K562 (cell line): Measurements from ENCODE around the gene GRHPR. TPM values are rescaled to one million over a fixed set of nuclear protein-coding genes. Genes with fewer than 3 reads are reported as not detected.
A peak's percentile ranks its signal among the peaks of the same experiment; 100 is the strongest.

ENCODE experiments used
- ATAC-seq: fragments of 200-7000 bp; cut with Tn5 transposase; 3 replicates; pipeline ENCODE4 v1.9.1; 2020; ENCODE audit warnings: moderate library complexity
- BruUV-seq: library from RNA; stranded (reverse); fragments of 400-500 nt; replicated peaks from 2 replicates; lab custom pipeline; 2021; lab: Mats Ljungman, UMichigan
- CTCF ChIA-PET: fragments of 300-600 bp; formaldehyde crosslinking; extraction: SDS; loops from one replicate; lab custom pipeline; 2021; ENCODE audit warnings: low intra/inter-chr PET ratio; lab: Yijun Ruan, JAX
- POLR2A ChIA-PET: fragments of 300-600, 350-650 bp; sonication (Branson Sonifier 250); formaldehyde crosslinking; extraction: SDS; loops from one replicate; lab custom pipeline; 2021; ENCODE audit warnings: antibody characterized with exemption, inconsistent platforms; lab: Yijun Ruan, JAX
- DNase-seq, 4 experiments: peaks; one replicate each; pipeline versions ENCODE4 v3.0.0 to v3.0.0-alpha.2; 2011 to 2018; ENCODE audit warnings: low spot score in 3 of 4, mixed read lengths in 3 of 4; ENCODE audit errors: extremely low read depth in 1 of 4
- FAIRE-seq: peaks from 2 replicates; lab custom pipeline; 2011; peaks lifted over from hg19 to GRCh38; lab: Jason Lieb, UNC
- H2AFZ ChIP-seq: 2 replicates; pipeline ENCODE4 v1.6.0; 2011; ENCODE audit warnings: low read depth, low read length, control low read depth, inconsistent platforms
- H3K27ac ChIP-seq: fragments of 200-600 bp; 3 replicates; pipeline ENCODE4 v1.8.0; 2011; ENCODE audit warnings: low read depth, mild to moderate bottlenecking, control low read depth, inconsistent platforms, low read length, moderate library complexity, mixed read lengths; ENCODE audit errors: extremely low read depth
- H3K27me3 ChIP-seq, 2 experiments: fragments of 300-600 bp in 1 of 2; 2 replicates in 1 of 2; 3 replicates in 1 of 2; pipeline versions ENCODE4 v1.6.0 to v1.8.0; 2011; ENCODE audit warnings: inconsistent platforms in 2 of 2, low read length in 2 of 2, mild to moderate bottlenecking in 1 of 2, mixed read lengths in 1 of 2, moderate library complexity in 1 of 2; ENCODE audit not compliant: control insufficient read depth in 2 of 2, insufficient read depth in 2 of 2
- H3K36me3 ChIP-seq: fragments of 300-600 bp; 3 replicates; pipeline ENCODE4 v1.8.0; 2011; ENCODE audit warnings: mild to moderate bottlenecking, low read length, inconsistent platforms; ENCODE audit not compliant: control insufficient read depth, insufficient read depth
- H3K4me1 ChIP-seq, 2 experiments: fragments of 200-600 bp in 1 of 2; replicated peaks in 1 of 2; 2 replicates in 1 of 2; 3 replicates in 1 of 2; pipeline versions ENCODE4 v1.5.1 to v1.8.0; 2011; ENCODE audit warnings: inconsistent platforms in 2 of 2, low read length in 2 of 2, mild to moderate bottlenecking in 1 of 2, mixed read lengths in 1 of 2, moderate library complexity in 1 of 2; ENCODE audit not compliant: control insufficient read depth in 2 of 2, insufficient read depth in 2 of 2
- H3K4me2 ChIP-seq: 2 replicates; pipeline ENCODE4 v1.6.1; 2011; ENCODE audit warnings: low read length, control low read depth, inconsistent platforms, mixed read lengths; ENCODE audit not compliant: insufficient read depth
- H3K4me3 ChIP-seq: fragments of 200-600 bp; sonication (generic), shearing (Covaris generic); 2 replicates; pipeline ENCODE4 v1.5.1; 2016; ENCODE audit warnings: control low read depth, inconsistent platforms
- H3K79me2 ChIP-seq: fragments of 200-600 bp; 3 replicates; pipeline ENCODE4 v1.8.0; 2011; ENCODE audit warnings: low read length, inconsistent platforms; ENCODE audit not compliant: control insufficient read depth, insufficient read depth
- H3K9ac ChIP-seq, 2 experiments: 2 replicates each; pipeline versions ENCODE4 v1.6.0 to v1.6.1; 2011; ENCODE audit warnings: low read depth in 2 of 2, low read length in 2 of 2, control low read depth in 1 of 2, inconsistent platforms in 1 of 2, mild to moderate bottlenecking in 1 of 2, mixed read lengths in 1 of 2; ENCODE audit not compliant: insufficient read depth in 1 of 2
- H3K9me1 ChIP-seq: one replicate; pipeline ENCODE4 v1.6.0; 2011; ENCODE audit warnings: inconsistent platforms, mild to moderate bottlenecking, low read length, moderate library complexity; ENCODE audit not compliant: control insufficient read depth, insufficient read depth
- H3K9me3 ChIP-seq: replicated peaks from 2 replicates; pipeline ENCODE4 v1.5.1; 2011; ENCODE audit warnings: low read depth, low read length, inconsistent platforms; ENCODE audit not compliant: control insufficient read depth, insufficient read depth
- H4K20me1 ChIP-seq: replicated peaks from 2 replicates; pipeline ENCODE4 v1.6.1; 2011; ENCODE audit warnings: low read length, inconsistent platforms, mixed read lengths; ENCODE audit not compliant: control insufficient read depth, insufficient read depth
- BDP1 ChIP-seq: IDR thresholded peaks from 3 replicates; pipeline ENCODE4 v1.6.1; 2011; ENCODE audit not compliant: insufficient read length, insufficient read depth
- BHLHE40 ChIP-seq: IDR thresholded peaks from 2 replicates; pipeline ENCODE4 v1.6.1; 2011; ENCODE audit warnings: low read length, improper control_type of control experiment
- ESRRB ChIP-seq: fragments of 250-450 bp; sonication (Bioruptor Pico); IDR thresholded peaks from 2 replicates; pipeline ENCODE4 v1.5.0; 2020; ENCODE audit warnings: mild to moderate bottlenecking, moderate library complexity, borderline replicate concordance
- MYNN ChIP-seq, 2 experiments: sonication (generic); formaldehyde crosslinking in 1 of 2; IDR thresholded peaks; 2 replicates each; pipeline versions ENCODE4 v1.5.0 to v1.6.1; 2016 to 2020; ENCODE audit warnings: antibody characterized with exemption in 1 of 2, missing genetic modification reagents in 1 of 2
- NFRKB ChIP-seq: fragments of 450-650 bp; IDR thresholded peaks from 2 replicates; pipeline ENCODE4 v1.6.1; 2016; ENCODE audit warnings: low read depth
- NR2F6 ChIP-seq: fragments of 450-650 bp; formaldehyde crosslinking; IDR thresholded peaks from 2 replicates; pipeline ENCODE4 v1.4.0; 2020; ENCODE audit warnings: mild to moderate bottlenecking
- POU5F1 ChIP-seq: fragments of 150-350 bp; IDR thresholded peaks from 2 replicates; pipeline ENCODE4 v1.6.1; 2014; ENCODE audit warnings: borderline replicate concordance, low read length, low read depth, mild to moderate bottlenecking; ENCODE audit not compliant: partially characterized antibody
- RBM14 ChIP-seq: fragments of 200-400 bp; formaldehyde crosslinking; IDR thresholded peaks from 2 replicates; pipeline ENCODE4 v1.6.1; 2018; ENCODE audit warnings: low read depth, mild to moderate bottlenecking, low read length, moderate library complexity, borderline replicate concordance; ENCODE audit not compliant: insufficient read depth
- THRAP3 ChIP-seq: fragments of 450-650 bp; IDR thresholded peaks from 2 replicates; pipeline ENCODE4 v1.6.1; 2016; ENCODE audit warnings: mild to moderate bottlenecking, inconsistent platforms, borderline replicate concordance
- ZBTB7A ChIP-seq: IDR thresholded peaks from 2 replicates; pipeline ENCODE4 v1.6.1; 2011; ENCODE audit warnings: low read depth, mild to moderate bottlenecking, low read length, moderate library complexity, borderline replicate concordance; ENCODE audit not compliant: control insufficient read depth
- ZNF551 ChIP-seq: fragments of 250-450 bp; sonication (Bioruptor Pico); IDR thresholded peaks from 2 replicates; pipeline ENCODE4 v1.5.0; 2021; ENCODE audit warnings: mild to moderate bottlenecking, moderate library complexity
- ZZZ3 ChIP-seq: fragments of 450-650 bp; IDR thresholded peaks from 2 replicates; pipeline ENCODE4 v1.6.1; 2016; ENCODE audit warnings: antibody characterized with exemption, mild to moderate bottlenecking, moderate library complexity
- WGBS: fragments of 100-300 bp; shearing (Covaris generic); methylation state at CpG from one replicate; pipeline ENCODE4 v1.1.6; 2016; ENCODE audit warnings: low coverage, mixed read lengths; ENCODE audit not compliant: insufficient coverage; ENCODE audit errors: missing lambda C conversion rate; 5-methylcytosine and 5-hydroxymethylcytosine counted together
- in situ Hi-C: fragments of 300-500 bp; cut with MboI; formaldehyde crosslinking; loops from 4 replicates; pipeline ENCODE4 v1.15.0; 2018; ENCODE audit warnings: inconsistent platforms, mixed read lengths
- intact Hi-C: fragments of 100-400 bp; cut with micrococcal nuclease; formaldehyde crosslinking; loops from 2 replicates; pipeline ENCODE4 v1.14.2; 2022
- polyA plus RNA-seq, 8 experiments: library from polyadenylated mRNA; depleted of rRNA in 4 of 8; stranded (reverse) in 5 of 8; unstranded in 3 of 8; fragments of >200 nt; fragmentation: Nextera tagmentation in 2 of 8; fragmentation: Illumina TruSeq in 1 of 8; extraction: Ambion mirVana in 2 of 8; extraction: Trizol in 1 of 8; gene quantifications; 2 replicates each; pipeline versions ENCODE4 v1.2.1 to v1.2.3, GENCODE V29; 2011 to 2014; ENCODE audit warnings: inconsistent platforms in 1 of 8, missing spikeins in 1 of 8
- total RNA-seq, 7 experiments: library from RNA; depleted of rRNA in 6 of 7; stranded (reverse); fragments of >200 nt in 6 of 7; fragmentation: Illumina TruSeq in 2 of 7; extraction: Trizol in 2 of 7; gene quantifications; 2 replicates each; pipeline versions ENCODE4 v1.2.1 to v1.2.3, GENCODE V29; 2011 to 2021; ENCODE audit warnings: low replicate concordance in 1 of 7
- TF ChIP-seq, protein P1 (sequence below): fragments of 250-450 bp; sonication (Bioruptor Pico); IDR thresholded peaks from 2 replicates; pipeline ENCODE4 v1.5.1; 2021; ENCODE audit warnings: mild to moderate bottlenecking
- TF ChIP-seq, protein P2 (sequence below): fragments of 450-650 bp; IDR thresholded peaks from 2 replicates; pipeline ENCODE4 v1.6.1; 2018; ENCODE audit not compliant: partially characterized antibody
- TF ChIP-seq, protein P3 (sequence below): sonication (generic); formaldehyde crosslinking; IDR thresholded peaks from 2 replicates; pipeline ENCODE4 v1.8.0; 2022; ENCODE audit warnings: missing genetic modification reagents, mild to moderate bottlenecking, borderline replicate concordance

Gene GRHPR
- total and polyA plus RNA-seq, 9 of the 15 experiments (the other 6 are each of a cell fraction or from before 2014, with no cell fraction given) = 38.9 to 144 (median 120) TPM

DNA sequence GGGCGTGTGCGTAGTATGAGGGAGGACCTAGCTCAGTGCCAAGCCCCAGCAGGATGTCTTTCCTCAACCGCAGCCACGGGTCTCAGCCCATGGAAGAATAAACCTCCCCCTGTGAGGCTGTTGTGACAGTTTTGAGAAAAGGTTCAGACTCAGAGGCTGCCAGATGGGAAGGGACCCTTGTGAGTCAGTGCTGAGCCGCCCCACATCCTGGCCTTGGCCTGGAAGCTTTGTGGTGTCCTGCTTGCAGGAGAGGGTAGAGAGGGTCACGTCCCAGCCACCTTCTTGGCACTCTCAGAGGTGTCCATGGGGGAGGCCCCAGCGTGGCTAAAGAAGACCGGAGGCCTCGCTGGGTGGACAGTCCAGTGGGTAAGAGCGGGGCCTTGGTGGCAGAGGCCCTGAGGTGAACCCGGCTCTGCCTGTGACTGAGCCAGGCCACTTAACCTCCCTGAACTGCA lies 2.8 kb downstream of the GRHPR start:
- BruUV-seq = no TSS peak
- H3K4me2 ChIP-seq = no peak overlapping the region
- ChIA-PET POLR2A (interaction anchor here (0.7 to 2.2 kb wide), 5 partner anchors 11 to 24 kb away, joined by 3 to 9 read pairs (median 3); no protein-coding TSS in a partner anchor), CTCF (no interaction called here)
- H3K36me3 ChIP-seq = peaks cover 68% of the 10 kb centered on the region
- WGBS = 91% methylated on average over 11 of the region's 11 CpGs
- no peaks in the 10 kb centered on the region for H3K27me3 ChIP-seq
- no peaks in the 10 kb centered on the region for H3K9me1 ChIP-seq
- in situ Hi-C loops = no loop called here
- H3K79me2 ChIP-seq = peaks cover 39% of the 10 kb centered on the region
- no peak overlapping the region for H3K27ac ChIP-seq
- peak overlapping the region in 1 of 2 experiments; percentile 97; a peak in 2 of 4 replicates for H3K9ac ChIP-seq
- DNase-seq (no peak), ATAC-seq (no peak), FAIRE-seq (no peak)
- H3K4me1 ChIP-seq = peaks cover 15 to 33% of the 10 kb centered on the region in 2 experiments
- no peaks in the 10 kb centered on the region for H3K9me3 ChIP-seq
- peaks cover 4% of the 10 kb centered on the region for H4K20me1 ChIP-seq
- H2AFZ ChIP-seq = no peak overlapping the region
- intact Hi-C loops = no loop called here
- H3K4me3 ChIP-seq = no peak overlapping the region
- TF ChIP-seq THRAP3 (no peak), ESRRB (no peak), ZBTB7A (no peak), NFRKB (no peak), POU5F1 (no peak), BDP1 (no peak), RBM14 (no peak), ZZZ3 (no peak), NR2F6 (CRISPR knock-in tag) (no peak), ZNF551 (CRISPR knock-in tag) (no peak), MYNN (IDR thresholded peaks at IDR 0.05) (no peak), MYNN (CRISPR knock-in tag; IDR thresholded peaks at IDR 0.05) (no peak), BHLHE40 (no peak)
- TF ChIP-seq, protein P1, sequence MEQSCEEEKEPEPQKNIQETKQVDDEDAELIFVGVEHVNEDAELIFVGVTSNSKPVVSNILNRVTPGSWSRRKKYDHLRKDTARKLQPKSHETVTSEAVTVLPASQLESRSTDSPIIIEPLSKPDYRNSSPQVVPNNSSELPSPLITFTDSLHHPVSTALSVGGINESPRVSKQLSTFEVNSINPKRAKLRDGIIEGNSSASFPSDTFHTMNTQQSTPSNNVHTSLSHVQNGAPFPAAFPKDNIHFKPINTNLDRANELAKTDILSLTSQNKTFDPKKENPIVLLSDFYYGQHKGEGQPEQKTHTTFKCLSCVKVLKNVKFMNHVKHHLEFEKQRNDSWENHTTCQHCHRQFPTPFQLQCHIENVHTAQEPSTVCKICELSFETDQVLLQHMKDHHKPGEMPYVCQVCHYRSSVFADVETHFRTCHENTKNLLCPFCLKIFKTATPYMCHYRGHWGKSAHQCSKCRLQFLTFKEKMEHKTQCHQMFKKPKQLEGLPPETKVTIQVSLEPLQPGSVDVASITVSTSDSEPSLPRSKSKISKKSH = no peak
- TF ChIP-seq, protein P2, sequence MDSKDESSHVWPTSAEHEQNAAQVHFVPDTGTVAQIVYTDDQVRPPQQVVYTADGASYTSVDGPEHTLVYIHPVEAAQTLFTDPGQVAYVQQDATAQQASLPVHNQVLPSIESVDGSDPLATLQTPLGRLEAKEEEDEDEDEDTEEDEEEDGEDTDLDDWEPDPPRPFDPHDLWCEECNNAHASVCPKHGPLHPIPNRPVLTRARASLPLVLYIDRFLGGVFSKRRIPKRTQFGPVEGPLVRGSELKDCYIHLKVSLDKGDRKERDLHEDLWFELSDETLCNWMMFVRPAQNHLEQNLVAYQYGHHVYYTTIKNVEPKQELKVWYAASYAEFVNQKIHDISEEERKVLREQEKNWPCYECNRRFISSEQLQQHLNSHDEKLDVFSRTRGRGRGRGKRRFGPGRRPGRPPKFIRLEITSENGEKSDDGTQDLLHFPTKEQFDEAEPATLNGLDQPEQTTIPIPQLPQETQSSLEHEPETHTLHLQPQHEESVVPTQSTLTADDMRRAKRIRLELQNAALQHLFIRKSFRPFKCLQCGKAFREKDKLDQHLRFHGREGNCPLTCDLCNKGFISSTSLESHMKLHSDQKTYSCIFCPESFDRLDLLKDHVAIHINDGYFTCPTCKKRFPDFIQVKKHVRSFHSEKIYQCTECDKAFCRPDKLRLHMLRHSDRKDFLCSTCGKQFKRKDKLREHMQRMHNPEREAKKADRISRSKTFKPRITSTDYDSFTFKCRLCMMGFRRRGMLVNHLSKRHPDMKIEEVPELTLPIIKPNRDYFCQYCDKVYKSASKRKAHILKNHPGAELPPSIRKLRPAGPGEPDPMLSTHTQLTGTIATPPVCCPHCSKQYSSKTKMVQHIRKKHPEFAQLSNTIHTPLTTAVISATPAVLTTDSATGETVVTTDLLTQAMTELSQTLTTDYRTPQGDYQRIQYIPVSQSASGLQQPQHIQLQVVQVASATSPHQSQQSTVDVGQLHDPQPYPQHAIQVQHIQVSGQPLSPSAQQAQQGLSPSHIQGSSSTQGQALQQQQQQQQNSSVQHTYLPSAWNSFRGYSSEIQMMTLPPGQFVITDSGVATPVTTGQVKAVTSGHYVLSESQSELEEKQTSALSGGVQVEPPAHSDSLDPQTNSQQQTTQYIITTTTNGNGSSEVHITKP = no peak
- TF ChIP-seq, protein P3, sequence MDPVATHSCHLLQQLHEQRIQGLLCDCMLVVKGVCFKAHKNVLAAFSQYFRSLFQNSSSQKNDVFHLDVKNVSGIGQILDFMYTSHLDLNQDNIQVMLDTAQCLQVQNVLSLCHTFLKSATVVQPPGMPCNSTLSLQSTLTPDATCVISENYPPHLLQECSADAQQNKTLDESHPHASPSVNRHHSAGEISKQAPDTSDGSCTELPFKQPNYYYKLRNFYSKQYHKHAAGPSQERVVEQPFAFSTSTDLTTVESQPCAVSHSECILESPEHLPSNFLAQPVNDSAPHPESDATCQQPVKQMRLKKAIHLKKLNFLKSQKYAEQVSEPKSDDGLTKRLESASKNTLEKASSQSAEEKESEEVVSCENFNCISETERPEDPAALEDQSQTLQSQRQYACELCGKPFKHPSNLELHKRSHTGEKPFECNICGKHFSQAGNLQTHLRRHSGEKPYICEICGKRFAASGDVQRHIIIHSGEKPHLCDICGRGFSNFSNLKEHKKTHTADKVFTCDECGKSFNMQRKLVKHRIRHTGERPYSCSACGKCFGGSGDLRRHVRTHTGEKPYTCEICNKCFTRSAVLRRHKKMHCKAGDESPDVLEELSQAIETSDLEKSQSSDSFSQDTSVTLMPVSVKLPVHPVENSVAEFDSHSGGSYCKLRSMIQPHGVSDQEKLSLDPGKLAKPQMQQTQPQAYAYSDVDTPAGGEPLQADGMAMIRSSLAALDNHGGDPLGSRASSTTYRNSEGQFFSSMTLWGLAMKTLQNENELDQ (CRISPR knock-in tag) = no peak
